K562 (cell line): ENCODE results near the gene GLMP.

ENCODE experiments used
- CTCF ChIP-seq, 3 experiments: IDR thresholded peaks in 2 of 3; conservative IDR thresholded peaks in 1 of 3; 2 replicates each; pipeline ENCODE4 v1.5.1; 2011 to 2012; ENCODE audit warnings: low read length in 3 of 3, mild to moderate bottlenecking in 3 of 3, control low read depth in 2 of 3, improper control_type of control experiment in 1 of 3, inconsistent platforms in 1 of 3, low read depth in 1 of 3, mixed read lengths in 1 of 3, moderate library complexity in 1 of 3; ENCODE audit not compliant: insufficient read depth in 2 of 3
- GATAD2B ChIP-seq: fragments of 450-650 bp; IDR thresholded peaks from 2 replicates; pipeline ENCODE4 v1.6.1; 2017; ENCODE audit warnings: mild to moderate bottlenecking, borderline replicate concordance
- MYC ChIP-seq, 2 experiments: fragments of 250-450 bp in 1 of 2; sonication (Bioruptor Pico) in 1 of 2; IDR thresholded peaks; 2 replicates each; pipeline versions ENCODE4 v1.5.1 to v1.6.1; 2012 to 2021; ENCODE audit warnings: low read depth in 2 of 2, borderline replicate concordance in 1 of 2, improper control_type of control experiment in 1 of 2, low read length in 1 of 2, mild to moderate bottlenecking in 1 of 2, moderate library complexity in 1 of 2
- NFYB ChIP-seq: IDR thresholded peaks from 2 replicates; pipeline ENCODE4 v1.6.1; 2011; ENCODE audit warnings: mild to moderate bottlenecking, moderate library complexity; ENCODE audit not compliant: insufficient read length; ENCODE audit errors: extremely low read depth
- RERE ChIP-seq: sonication (generic); formaldehyde crosslinking; IDR thresholded peaks from 2 replicates; pipeline ENCODE4 v1.8.0; 2023; ENCODE audit warnings: missing genetic modification reagents, mild to moderate bottlenecking, borderline replicate concordance
- SPI1 ChIP-seq: IDR thresholded peaks from 2 replicates; pipeline ENCODE4 v1.6.1; 2011; ENCODE audit warnings: low read depth, low read length, control low read depth, borderline replicate concordance
- ZFX ChIP-seq: sonication (generic); formaldehyde crosslinking; IDR thresholded peaks from 2 replicates; pipeline ENCODE4 v1.8.0; 2022; ENCODE audit warnings: mild to moderate bottlenecking, missing genetic modification reagents, moderate library complexity
- ZNF274 ChIP-seq: IDR thresholded peaks from 2 replicates; pipeline ENCODE4 v1.6.1; 2011; ENCODE audit warnings: low read depth, mild to moderate bottlenecking, low read length, moderate library complexity, borderline replicate concordance

- TF ChIP-seq SPI1: no peak
- TF ChIP-seq NFYB: no peak
- TF ChIP-seq RERE (CRISPR knock-in tag): no peak
- TF ChIP-seq CTCF (IDR thresholded peaks at IDR 0.05 in 2 of 3, conservative IDR thresholded peaks at IDR 0.05 in 1 of 3; ENCODE audit: insufficient read depth in 2 of 3, low read depth in 1 of 3, low read length in 3 of 3): no peak
- TF ChIP-seq GATAD2B: no peak
- TF ChIP-seq MYC (IDR thresholded peaks at IDR 0.05; ENCODE audit: low read depth, low read length): no peak
- no peak for TF ChIP-seq MYC (CRISPR knock-in tag; IDR thresholded peaks at IDR 0.05; ENCODE audit: borderline replicate concordance, low read depth)
- TF ChIP-seq ZNF274: no peak
- TF ChIP-seq ZFX (CRISPR knock-in tag): no peak
Measured at GRCh38 chr1:156244126-156244525, 51.4 kb downstream of the GLMP start.
